Vagina (tissue), 2 donors: ENCODE measurements around the gene MYF5. TPM values are rescaled to one million over a fixed set of nuclear protein-coding genes. Genes with fewer than 3 reads are reported as not detected.

Source experiments
- DNase-seq, 2 donors: peaks; one replicate each; pipeline ENCODE4 v3.0.0-alpha.2; 2017; ENCODE audit errors: extremely low spot score in 2 of 2
- H3K27ac ChIP-seq: fragments of 200-600 bp; sonication (generic); one replicate; pipeline ENCODE4 v1.5.1; 2019
- H3K27me3 ChIP-seq: fragments of 200-600 bp; sonication (generic); one replicate; pipeline ENCODE4 v1.5.1; 2019
- H3K36me3 ChIP-seq, 2 donors: fragments of 200-600 bp; sonication (generic); one replicate each; pipeline ENCODE4 v1.5.1; 2017 to 2019
- H3K4me1 ChIP-seq: fragments of 200-600 bp; sonication (generic); one replicate; pipeline ENCODE4 v1.5.1; 2019
- H3K4me3 ChIP-seq, 2 donors: fragments of 200-600 bp; sonication (generic); 1 replicate in 1 of 2; 2 replicates in 1 of 2; pipeline ENCODE4 v1.5.1; 2016 to 2019
- H3K9me3 ChIP-seq: fragments of 200-600 bp; sonication (generic); one replicate; pipeline ENCODE4 v1.5.1; 2019
- POLR2A ChIP-seq, 2 donors: fragments of 450-650 bp; IDR thresholded peaks; one replicate each; pipeline ENCODE4 v1.6.1; 2017; ENCODE audit warnings: antibody characterized with exemption in 2 of 2, mild to moderate bottlenecking in 2 of 2, moderate library complexity in 2 of 2
- POLR2AphosphoS5 ChIP-seq, 2 donors: sonication (generic); formaldehyde crosslinking; IDR thresholded peaks; one replicate each; pipeline ENCODE4 v1.9.0; 2017; ENCODE audit warnings: antibody characterized with exemption in 2 of 2, mild to moderate bottlenecking in 2 of 2, low read depth in 1 of 2; ENCODE audit not compliant: insufficient read depth in 1 of 2
- intact Hi-C: fragments of 100-400 bp; cut with DNase I; formaldehyde crosslinking; loops from one replicate; pipeline ENCODE4 v1.15.1; 2023
- total RNA-seq: library from RNA; depleted of rRNA; stranded (reverse); fragments of >200 nt; gene quantifications from one replicate; pipeline ENCODE4 v1.2.3, GENCODE V29; 2016
- TF ChIP-seq, protein P1 (sequence below), 3 experiments: fragments of 450-650 bp in 2 of 3; fragments of 200-600 bp in 1 of 3; sonication (generic) in 1 of 3; IDR thresholded peaks; one replicate each; pipeline ENCODE4 v1.5.1; 2017 to 2019; ENCODE audit warnings: antibody characterized with exemption in 3 of 3, mild to moderate bottlenecking in 2 of 3, moderate library complexity in 2 of 3

The MYF5 gene
- total RNA-seq, 1 donor from 2014 or later = not detected

DNA sequence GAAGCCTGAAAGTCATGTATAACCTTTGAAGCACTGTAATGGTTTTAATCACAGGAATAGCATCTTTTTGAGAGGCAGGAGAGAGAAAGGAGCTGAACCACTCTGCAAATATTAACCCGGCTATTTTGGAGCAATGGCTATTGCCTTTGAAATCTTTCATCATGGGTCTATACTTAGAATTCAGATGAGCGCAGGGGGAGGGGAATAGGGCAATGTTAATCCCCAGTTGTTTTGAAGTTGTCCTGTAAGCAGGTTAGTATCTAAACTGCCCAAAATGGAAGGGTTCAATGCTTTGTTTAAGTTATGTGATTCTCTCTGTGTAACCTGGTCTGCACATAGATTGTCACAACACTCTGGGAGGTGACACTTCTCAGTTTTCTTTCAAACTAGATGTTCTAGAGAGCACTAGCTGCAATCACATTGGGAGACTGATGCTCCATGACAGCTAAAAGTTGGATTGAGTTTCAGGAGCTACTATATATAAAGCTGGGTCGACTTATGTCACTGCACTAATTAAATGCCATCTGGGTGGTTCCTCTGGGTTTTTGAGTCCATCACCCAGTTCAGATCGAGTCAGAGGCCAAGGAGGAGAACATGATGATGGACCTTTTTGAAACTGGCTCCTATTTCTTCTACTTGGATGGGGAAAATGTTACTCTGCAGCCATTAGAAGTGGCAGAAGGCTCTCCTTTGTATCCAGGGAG is 9.4 kb upstream of the MYF5 start, which contains the start of gene MYF6:
Gene MYF6 (plus strand): TSS at position 509 of the 704 bp plus-strand sequence. CDS start 86 bp downstream, at position 595.
- H3K27ac ChIP-seq = no peak within 1 kb of the TSS
- intact Hi-C loops = no loop called here
- DNase-seq = no peak
- no peaks in the 10 kb centered on the region for H3K27me3 ChIP-seq
- no peaks in the 10 kb centered on the region for H3K9me3 ChIP-seq
- peak within 1 kb of the TSS; percentile 7 to 14 for H3K4me3 ChIP-seq
- TF ChIP-seq POLR2A (IDR thresholded peaks at IDR 0.05) = no peak
- no peak for TF ChIP-seq POLR2AphosphoS5 (IDR thresholded peaks at IDR 0.05; ENCODE audit: insufficient read depth in 1 of 2, low read depth in 1 of 2)
- TF ChIP-seq, protein P1, sequence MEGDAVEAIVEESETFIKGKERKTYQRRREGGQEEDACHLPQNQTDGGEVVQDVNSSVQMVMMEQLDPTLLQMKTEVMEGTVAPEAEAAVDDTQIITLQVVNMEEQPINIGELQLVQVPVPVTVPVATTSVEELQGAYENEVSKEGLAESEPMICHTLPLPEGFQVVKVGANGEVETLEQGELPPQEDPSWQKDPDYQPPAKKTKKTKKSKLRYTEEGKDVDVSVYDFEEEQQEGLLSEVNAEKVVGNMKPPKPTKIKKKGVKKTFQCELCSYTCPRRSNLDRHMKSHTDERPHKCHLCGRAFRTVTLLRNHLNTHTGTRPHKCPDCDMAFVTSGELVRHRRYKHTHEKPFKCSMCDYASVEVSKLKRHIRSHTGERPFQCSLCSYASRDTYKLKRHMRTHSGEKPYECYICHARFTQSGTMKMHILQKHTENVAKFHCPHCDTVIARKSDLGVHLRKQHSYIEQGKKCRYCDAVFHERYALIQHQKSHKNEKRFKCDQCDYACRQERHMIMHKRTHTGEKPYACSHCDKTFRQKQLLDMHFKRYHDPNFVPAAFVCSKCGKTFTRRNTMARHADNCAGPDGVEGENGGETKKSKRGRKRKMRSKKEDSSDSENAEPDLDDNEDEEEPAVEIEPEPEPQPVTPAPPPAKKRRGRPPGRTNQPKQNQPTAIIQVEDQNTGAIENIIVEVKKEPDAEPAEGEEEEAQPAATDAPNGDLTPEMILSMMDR (IDR thresholded peaks at IDR 0.05) = no peak
- no peaks in the 10 kb centered on the region for H3K36me3 ChIP-seq
- peaks cover 6% of the 10 kb centered on the region for H3K4me1 ChIP-seq

DNA sequence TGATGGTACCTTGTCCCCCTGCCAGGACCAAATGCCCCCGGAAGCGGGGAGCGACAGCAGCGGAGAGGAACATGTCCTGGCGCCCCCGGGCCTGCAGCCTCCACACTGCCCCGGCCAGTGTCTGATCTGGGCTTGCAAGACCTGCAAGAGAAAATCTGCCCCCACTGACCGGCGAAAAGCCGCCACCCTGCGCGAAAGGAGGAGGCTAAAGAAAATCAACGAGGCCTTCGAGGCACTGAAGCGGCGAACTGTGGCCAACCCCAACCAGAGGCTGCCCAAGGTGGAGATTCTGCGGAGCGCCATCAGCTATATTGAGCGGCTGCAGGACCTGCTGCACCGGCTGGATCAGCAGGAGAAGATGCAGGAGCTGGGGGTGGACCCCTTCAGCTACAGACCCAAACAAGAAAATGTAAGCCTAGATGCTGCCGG is 8.9 kb upstream of the MYF5 start:
- no peak overlapping the region for H3K4me3 ChIP-seq
- no peaks in the 10 kb centered on the region for H3K9me3 ChIP-seq
- no peak overlapping the region for H3K27ac ChIP-seq
- no peaks in the 10 kb centered on the region for H3K27me3 ChIP-seq
- no peak for DNase-seq
- peaks cover 6% of the 10 kb centered on the region for H3K4me1 ChIP-seq
- H3K36me3 ChIP-seq = no peaks in the 10 kb centered on the region
- TF ChIP-seq, protein P1 (IDR thresholded peaks at IDR 0.05) = no peak
- no peak for TF ChIP-seq POLR2A (IDR thresholded peaks at IDR 0.05)
- no peak for TF ChIP-seq POLR2AphosphoS5 (IDR thresholded peaks at IDR 0.05; ENCODE audit: insufficient read depth in 1 of 2, low read depth in 1 of 2)
- intact Hi-C loops = no loop called here

DNA sequence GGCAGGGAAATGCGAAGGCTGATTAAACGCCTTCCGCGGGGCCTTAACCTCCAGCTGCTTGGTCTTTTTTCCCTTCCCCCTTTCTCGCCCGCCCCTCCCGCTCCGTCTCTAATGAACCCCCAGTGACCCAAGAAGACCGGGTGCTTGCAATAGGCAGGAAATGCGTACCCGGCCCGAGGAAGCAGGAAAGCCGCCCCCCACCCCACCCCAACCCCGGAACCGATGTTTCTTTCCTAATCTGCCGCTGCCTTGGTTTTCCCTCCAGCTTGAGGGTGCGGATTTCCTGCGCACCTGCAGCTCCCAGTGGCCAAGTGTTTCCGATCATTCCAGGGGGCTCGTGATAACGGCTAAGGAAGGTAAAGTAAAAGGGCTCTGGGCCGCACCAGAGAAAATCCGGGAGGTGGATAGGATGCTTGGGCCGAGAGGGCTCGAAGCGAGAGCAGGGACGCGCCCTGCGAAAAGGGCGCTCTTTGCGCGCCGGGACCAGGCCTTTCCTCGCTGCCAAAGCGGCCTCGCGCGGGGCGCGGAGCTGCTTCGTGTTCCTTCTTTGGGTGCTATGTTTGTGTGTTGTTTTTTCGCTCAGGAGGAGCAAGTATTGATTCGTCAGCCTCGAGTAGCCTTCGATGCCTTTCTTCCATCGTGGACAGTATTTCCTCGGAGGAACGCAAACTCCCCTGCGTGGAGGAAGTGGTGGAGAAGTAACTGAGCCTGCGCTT is 8.3 kb upstream of the MYF5 start:
- Histone ChIP-seq H3K4me3 (peak overlapping the region; percentile 7 to 14), H3K27me3 (no peaks in the 10 kb centered on the region), H3K36me3 (no peaks in the 10 kb centered on the region), H3K27ac (no peak overlapping the region), H3K9me3 (no peaks in the 10 kb centered on the region), H3K4me1 (peaks cover 6% of the 10 kb centered on the region)
- intact Hi-C loops = no loop called here
- DNase-seq = no peak
- no peak for TF ChIP-seq POLR2A (IDR thresholded peaks at IDR 0.05)
- TF ChIP-seq, protein P1 (IDR thresholded peaks at IDR 0.05) = no peak
- no peak for TF ChIP-seq POLR2AphosphoS5 (IDR thresholded peaks at IDR 0.05; ENCODE audit: insufficient read depth in 1 of 2, low read depth in 1 of 2)

DNA sequence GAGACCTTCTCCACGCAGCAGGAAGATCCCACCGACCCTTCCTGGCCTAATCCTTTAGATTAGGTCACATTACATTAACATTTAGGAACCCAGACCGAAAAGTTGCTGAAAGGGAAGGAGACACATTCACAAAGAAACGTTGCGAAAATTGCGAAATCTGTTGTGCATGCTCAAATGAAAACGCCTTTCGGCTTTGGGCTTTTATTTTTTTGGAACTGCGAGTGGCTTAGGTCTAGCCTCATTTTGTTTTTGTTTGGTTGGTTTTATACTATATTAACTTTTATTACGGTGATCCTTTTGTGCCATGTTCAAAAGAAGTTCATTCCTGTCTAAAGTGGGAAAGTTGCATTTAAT is 7.8 kb upstream of the MYF5 start:
- H3K27ac ChIP-seq = no peak overlapping the region
- TF ChIP-seq, protein P1 (IDR thresholded peaks at IDR 0.05) = no peak
- TF ChIP-seq POLR2AphosphoS5 (IDR thresholded peaks at IDR 0.05; ENCODE audit: insufficient read depth in 1 of 2, low read depth in 1 of 2) (no peak), POLR2A (IDR thresholded peaks at IDR 0.05) (no peak)
- intact Hi-C loops = no loop called here
- H3K27me3 ChIP-seq = no peaks in the 10 kb centered on the region
- H3K4me3 ChIP-seq = peak overlapping the region in 1 of 2 donors; percentile 14
- no peaks in the 10 kb centered on the region for H3K9me3 ChIP-seq
- H3K4me1 ChIP-seq = peaks cover 6% of the 10 kb centered on the region
- H3K36me3 ChIP-seq = no peaks in the 10 kb centered on the region
- DNase-seq = no peak
